ENCODE measurements around the gene NDUFA1. TPM values are rescaled to one million over a fixed set of nuclear protein-coding genes. Genes with fewer than 3 reads are reported as not detected.

The NDUFA1 gene
- total and polyA plus RNA-seq, 2 of the 13 experiments (the other 11 are each of a cell fraction or from before 2014, with no cell fraction given): 150 to 167 TPM

DNA sequence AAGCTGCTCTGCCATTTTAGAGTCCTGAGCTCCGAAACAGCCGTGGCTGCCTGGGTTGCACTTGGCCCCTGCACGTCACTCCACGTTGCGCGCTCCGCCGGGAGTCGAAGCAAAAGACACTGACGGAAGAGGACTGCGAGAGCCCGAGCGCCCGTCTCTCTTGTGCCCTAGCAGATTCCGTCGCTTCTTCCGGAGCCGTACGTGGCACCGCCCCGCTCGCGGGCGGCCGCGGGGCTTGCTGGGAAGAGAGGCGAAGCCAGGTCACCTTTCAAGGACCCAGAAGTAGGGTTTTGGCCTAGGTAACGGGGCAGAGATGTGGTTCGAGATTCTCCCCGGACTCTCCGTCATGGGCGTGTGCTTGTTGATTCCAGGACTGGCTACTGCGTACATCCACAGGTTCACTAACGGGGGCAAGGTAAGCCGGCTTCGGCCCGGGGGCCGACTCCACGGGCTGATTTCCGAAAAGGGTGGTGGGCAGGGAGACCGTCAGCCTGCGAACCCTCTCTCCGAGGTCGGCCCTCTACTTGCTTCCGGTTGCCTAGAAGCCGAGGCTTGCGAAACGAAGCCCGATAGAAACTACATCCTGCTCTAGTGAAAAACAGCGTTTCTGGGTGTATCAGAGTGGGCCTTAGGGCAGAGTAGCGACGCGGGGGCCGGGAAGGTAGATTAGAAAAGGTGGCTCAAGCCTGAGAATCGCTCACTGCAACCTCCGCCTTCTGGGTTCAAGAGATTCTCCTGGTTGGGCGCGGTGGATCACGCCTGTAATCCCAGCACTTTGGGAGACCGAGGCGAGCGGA, at the start of gene NDUFA1, which contains the start of gene RNF113A (continued):
- peak; percentile 54 for TF ChIP-seq POGZ (CRISPR knock-in tag; IDR thresholded peaks at IDR 0.05)
- TF ChIP-seq BHLHE40 (IDR thresholded peaks at IDR 0.05; ENCODE audit: low read length): no peak
- TF ChIP-seq ARHGAP35 (CRISPR knock-in tag; IDR thresholded peaks at IDR 0.05; ENCODE audit: borderline replicate concordance): no peak
- no peak for TF ChIP-seq ZBTB42 (CRISPR knock-in tag; IDR thresholded peaks at IDR 0.05)
- no peak for TF ChIP-seq MATR3 (CRISPR knock-in tag; IDR thresholded peaks at IDR 0.05)
- no peak for TF ChIP-seq THYN1 (CRISPR knock-in tag; IDR thresholded peaks at IDR 0.05; ENCODE audit: borderline replicate concordance, low read depth)
- no peak for TF ChIP-seq SP140L (CRISPR knock-in tag; IDR thresholded peaks at IDR 0.05; ENCODE audit: borderline replicate concordance)
- TF ChIP-seq, protein P1, sequence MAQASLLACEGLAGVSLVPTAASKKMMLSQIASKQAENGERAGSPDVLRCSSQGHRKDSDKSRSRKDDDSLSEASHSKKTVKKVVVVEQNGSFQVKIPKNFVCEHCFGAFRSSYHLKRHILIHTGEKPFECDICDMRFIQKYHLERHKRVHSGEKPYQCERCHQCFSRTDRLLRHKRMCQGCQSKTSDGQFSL (CRISPR knock-in tag; IDR thresholded peaks at IDR 0.05): no peak
- TF ChIP-seq ZNF468 (CRISPR knock-in tag; IDR thresholded peaks at IDR 0.05): no peak
- no peak for TF ChIP-seq GRHL1 (CRISPR knock-in tag; conservative IDR thresholded peaks at IDR 0.05)
- 0 out of 2 replicates have a peak, but pooled peaks have one; percentile 71 for TF ChIP-seq SMYD3 (CRISPR knock-in tag; IDR thresholded peaks at IDR 0.05)
- TF ChIP-seq NCOA5 (CRISPR knock-in tag; IDR thresholded peaks at IDR 0.05): no peak
- TF ChIP-seq FOXO4 (CRISPR knock-in tag; conservative IDR thresholded peaks at IDR 0.05): no peak
- TF ChIP-seq ZBTB40 (IDR thresholded peaks at IDR 0.05): no peak
- no peak for TF ChIP-seq ZBTB40 (CRISPR knock-in tag; IDR thresholded peaks at IDR 0.05)
- TF ChIP-seq ZNF530 (CRISPR knock-in tag; IDR thresholded peaks at IDR 0.05; ENCODE audit: low read depth): no peak

All from HepG2 (cell line).